ENCODE results near the gene PPP2R2D.

DNA sequence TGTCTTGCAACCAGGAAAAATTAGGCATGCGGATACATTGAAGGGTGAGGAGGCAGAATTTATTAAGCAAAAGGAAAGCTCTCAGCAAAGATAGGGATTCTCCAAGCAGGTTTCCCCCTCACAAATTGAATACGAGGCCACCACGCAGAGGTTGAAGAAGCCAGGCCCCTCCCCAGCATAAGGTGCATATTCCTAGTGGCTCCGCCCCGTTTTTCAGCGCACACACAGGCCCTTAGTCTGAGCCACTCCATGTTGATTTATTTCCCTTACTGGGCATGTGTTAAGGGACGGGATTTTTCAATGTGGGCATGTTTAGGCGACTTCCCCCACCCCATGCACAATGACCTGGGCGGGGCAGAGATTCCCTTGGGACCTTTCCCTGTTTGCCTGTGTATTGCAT is 24.9 kb downstream of the PPP2R2D start:
- TF ChIP-seq POLR2A (IDR thresholded peaks at IDR 0.05) = no peak
- no peak for TF ChIP-seq CTCF (IDR thresholded peaks at IDR 0.05)

Data from stomach (tissue), 4 donors.